Stimulated activated CD8-positive, alpha-beta memory T cell treated with anti-CD3 and anti-CD28 coated beads, Interleukin-4, amount 100 ng/mL, for 48 hours (primary cell): ENCODE measurements around the gene PPP4C.
"Not testable (repeated sequence)": the region's sequence is repeated elsewhere in the genome, so short reads cannot be mapped to it uniquely, and the experiment has no call there.

Experiments used
- DNase-seq: peaks from one replicate; pipeline ENCODE4 v3.0.0-alpha.2; 2020

PPP4C gene

DNA sequence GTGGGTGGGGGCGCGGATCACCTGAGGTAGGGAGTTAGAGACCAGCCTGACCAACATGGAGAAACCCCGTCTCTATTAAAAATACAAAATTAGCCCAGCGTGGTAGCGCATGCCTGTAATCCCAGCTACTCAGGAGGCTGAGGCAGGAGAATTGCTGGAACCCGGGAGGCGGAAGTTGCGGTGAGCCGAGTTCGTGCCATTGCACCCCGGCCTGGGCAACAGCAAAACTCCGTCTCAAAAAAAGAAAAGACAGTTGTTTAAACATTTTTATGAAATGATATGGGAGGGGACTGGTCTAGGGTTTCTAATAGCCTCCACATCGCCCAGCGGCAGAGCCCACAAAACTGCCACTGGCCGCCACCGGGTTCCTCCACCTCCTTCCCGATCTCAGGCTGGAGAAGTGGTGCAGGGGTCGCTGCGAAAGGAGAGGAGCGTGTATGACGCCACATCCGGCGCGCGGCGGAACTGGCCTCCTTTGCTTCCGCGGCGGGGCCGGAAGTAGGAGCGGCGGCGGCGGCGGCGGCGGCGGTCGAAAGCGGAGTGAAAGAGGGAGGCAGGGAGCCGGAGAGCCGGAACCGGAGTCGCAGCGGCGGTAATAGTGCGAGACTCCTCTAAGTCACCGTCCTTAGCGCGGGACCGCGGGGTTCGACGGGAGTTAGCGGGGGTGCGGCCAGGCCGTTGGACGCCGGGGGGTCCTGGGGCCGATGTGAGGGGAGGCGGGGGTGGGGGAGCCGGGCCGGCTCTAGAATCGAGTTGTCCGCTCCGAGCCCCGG is at the start of gene PPP4C:
Gene PPP4C, plus strand, starts transcription at position 492 of the 773 bp plus-strand sequence. CDS start 384 bp downstream, outside the sequence.
- DNase-seq, result peak; percentile 95

DNA sequence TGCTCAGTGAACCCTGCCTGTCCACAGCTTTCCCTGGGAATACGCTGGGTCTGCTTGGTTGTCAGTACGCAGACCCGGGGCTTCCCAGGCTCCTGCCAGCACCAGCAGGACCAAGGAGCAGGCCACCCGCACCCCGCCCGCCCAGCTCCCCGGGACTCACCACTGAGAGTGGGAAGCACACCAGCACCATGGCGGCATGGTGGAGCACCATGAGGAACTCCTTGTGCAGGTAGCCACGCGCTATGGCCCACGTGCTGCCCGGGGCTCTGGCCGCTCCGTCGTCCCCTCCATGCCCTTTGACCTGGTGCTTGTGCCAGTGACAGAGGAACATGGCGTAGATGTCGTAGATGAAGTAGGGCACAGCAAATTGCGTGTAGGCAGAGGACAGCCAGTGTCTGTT is 49.3 kb upstream of the PPP4C start:
- DNase-seq, result no peak

GRCh38 chr16:30027588-30028437 is 48.0 kb upstream of the PPP4C start:
- DNase-seq, result no peak

DNA sequence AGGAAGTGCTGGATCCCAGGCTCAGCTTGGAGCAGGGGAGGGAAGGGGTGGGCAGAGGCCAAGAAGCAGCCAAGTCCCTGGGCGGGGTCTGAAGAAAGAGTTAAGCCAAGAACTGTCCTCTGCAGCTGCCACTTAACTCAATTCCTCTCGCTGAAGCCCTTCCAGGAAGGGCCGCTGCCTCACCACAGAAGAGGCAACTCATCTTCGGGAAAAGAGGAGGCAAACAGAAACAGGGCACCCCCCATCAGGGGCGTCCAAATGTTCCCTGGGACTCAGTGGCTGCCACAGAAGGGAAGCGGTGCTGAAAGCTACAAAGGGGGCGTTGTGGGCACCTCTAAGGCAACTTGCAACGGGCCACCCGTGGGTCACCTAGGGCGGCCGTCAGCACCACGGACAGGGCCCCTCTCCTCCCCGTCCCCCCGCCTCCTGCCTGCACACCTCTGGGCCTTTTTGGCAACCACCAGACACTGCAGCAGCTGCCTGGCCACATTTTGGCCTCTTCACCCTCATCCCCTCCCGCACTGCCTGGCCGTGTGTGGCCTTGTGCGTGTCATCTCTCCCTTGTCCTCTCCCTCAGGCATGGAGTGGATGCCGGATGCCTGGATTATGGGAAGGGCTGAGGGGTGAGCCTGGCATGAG is 47.2 kb upstream of the PPP4C start:
- DNase-seq, result peak; percentile 58

GRCh38 chr16:30030011-30030685 is 45.6 kb upstream of the PPP4C start:
- DNase-seq, result no peak

DNA sequence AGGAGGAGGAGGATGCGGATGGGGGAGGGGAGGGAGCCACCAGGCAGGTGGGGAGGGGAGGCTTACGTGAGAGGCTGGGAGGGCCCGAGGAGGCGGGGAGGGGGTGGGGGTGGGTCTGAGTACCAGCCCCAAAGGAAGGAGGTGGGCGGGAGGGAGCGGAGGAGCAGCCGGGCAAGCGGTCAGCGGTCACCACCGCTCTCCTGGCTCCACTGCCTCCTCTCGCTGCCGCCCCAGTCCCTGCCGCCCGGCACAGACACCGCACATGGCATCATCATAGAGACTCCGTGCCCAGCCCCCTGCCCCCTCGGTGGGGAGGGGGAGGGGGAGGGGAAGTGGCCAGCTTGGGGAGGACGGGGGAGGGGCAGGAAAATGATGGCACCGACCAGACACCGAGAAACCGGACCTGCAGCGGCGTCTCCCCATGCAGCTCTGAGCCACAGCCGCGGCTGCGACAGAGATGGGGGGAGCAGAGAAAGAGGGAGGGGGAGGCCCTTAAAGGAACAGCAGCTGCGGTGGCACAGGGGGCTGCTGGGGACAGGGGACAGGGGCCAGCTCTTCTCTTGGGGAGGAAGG is 44.9 kb upstream of the PPP4C start, which contains the start of gene TLCD3B:
Gene TLCD3B, minus strand, starts transcription at position 431 of the 573 bp plus-strand sequence. CDS start 744 bp downstream, outside the sequence.
- DNase-seq, result no peak

DNA sequence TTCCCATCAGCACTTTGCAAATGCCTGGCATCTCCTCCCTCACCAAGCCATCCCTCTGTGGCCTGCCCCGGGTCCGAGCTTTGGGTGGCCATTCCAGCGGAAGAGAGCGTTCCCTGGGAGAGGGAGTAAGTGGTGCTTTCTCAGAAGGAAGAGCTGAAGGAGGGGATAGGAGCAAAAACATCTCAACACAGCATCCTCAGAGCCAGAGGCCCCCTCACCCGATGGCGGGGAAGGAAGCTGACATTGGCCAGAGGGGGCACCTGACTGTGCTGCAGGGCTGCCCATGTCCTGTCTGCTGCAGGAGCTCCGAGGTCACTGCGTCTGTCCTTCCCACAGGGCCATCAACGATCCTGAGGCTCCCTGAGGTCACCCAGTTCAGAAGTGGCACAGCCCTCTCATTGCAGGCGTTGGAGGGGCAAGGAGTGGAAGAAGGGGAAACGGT is 44.3 kb upstream of the PPP4C start:
- DNase-seq, result no peak

- DNase-seq, result peak; percentile 77
Observed at GRCh38 chr16:30032083-30032819, 43.5 kb upstream of the PPP4C start.

DNA sequence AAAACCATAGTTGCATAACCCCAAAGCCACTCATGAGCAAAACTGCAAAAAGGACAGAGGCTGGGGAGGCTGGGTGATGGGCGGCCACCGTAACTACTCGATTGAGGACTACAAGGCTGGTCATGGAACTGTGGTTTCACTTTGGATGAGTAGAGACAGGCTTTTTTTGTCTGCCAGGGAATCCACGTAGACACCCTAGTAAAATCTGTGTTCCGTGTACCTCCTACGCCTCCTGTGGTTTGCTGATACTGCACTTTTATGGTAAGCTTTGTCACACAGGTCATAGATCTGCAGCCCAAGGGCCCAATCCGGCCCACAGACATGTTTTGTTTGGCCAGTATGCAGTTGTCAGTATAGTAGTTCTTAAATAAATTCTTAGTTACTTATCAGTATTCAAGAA is 42.5 kb upstream of the PPP4C start:
- no peak for DNase-seq

DNA sequence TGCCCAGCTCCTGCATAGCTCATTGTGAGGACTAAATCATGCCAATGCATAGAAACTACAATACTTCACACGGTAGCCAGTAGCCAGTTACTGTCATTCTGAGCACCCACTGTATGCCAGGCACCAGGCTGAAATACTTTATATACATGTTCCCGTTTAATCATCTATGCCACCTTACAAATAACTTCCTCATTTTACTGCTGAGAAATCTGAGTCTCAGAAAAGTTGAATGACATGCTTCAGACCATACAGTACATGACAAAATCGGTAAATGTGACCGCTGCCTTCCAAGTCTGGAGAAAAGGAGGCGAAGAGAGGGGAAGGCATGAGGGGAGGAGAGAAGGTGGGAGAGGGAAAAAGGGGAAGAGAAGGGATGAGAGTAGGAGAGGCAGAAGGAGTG is 35.6 kb upstream of the PPP4C start:
- DNase-seq, result no peak

DNA sequence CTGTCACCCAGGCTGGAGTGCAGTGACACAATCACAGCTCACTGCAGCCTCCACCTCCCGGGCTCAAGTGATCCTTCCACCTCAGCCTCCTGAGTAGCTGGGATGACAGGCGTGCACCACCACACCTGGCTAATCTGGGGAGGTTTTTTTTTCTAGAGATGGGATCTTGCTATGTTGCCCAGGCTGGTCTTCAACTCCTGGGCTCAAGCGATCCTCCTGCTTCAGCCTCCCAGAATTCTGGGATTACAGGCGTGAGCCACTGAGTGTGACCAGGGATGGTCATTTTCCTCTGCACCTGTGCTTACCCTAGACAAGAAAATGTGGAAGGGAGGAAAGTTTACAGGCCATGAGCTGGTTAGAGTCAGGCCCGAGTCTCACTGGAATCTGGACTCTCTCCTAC is 35.1 kb upstream of the PPP4C start:
- not testable (repeated sequence) for DNase-seq

DNA sequence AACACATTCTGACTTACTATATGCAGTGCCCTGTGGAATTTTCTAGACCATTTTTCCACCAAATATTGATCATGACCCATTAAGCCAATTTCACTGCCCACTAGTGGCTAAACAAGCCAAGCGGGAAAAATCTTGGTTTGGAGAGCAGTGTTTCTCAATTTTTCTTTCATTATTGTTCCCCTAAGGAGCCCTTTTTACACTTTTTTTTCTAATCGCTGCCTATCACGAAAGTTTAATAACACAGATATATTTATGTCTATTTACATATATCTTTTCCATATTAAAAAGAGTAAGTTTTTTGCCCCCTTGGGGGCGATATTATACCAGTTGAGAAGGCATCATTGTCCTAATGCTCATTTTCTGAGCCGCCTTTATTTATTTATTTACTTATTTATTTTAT is 34.0 kb upstream of the PPP4C start:
- DNase-seq, result no peak

DNA sequence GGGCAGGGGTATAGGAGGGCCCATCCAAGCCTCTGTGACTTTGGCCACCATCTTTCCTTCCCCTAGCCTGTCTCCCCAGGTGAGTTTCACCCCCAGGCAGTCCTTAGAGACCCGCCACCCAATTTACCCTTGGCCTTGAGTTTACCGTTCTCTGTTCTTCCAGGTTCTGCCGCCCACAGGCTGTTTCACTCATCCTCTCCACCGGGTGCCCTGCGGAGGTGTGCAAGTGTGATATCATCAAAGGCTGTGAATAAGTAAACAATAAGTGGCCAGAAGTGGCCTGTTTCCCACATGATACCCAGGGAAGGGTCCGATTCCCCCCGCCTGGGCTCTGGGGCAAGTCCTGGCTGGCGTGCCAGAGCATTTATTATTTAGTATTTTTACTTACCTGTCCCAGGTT is 29.6 kb upstream of the PPP4C start:
- DNase-seq, result no peak

- DNase-seq, result no peak
Observed at GRCh38 chr16:30046588-30046987, 29.2 kb upstream of the PPP4C start.

DNA sequence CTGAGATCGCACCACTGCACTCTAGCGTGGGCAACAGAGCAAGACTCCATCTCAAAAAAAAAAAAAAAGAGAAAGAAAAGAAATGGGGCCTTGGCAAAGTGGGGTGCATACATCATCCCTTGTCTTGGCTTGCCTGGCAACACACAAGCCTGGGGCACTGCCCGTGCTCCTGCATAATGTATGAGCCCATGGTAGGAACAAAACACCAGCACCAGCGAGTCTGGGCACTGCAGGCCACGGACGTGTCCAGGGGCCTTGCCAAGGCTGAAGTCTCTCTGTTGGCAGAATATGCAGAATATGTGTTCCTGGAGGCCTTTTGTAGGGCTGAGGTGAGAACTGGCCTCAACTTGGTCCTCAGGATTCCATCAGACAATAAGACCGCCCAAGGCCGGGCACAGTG is 25.9 kb upstream of the PPP4C start:
- no peak for DNase-seq

- no peak for DNase-seq
Observed at GRCh38 chr16:30051518-30051917, 24.3 kb upstream of the PPP4C start.

- peak; percentile 98 for DNase-seq
Observed at GRCh38 chr16:30052671-30053372, 23.0 kb upstream of the PPP4C start.

DNA sequence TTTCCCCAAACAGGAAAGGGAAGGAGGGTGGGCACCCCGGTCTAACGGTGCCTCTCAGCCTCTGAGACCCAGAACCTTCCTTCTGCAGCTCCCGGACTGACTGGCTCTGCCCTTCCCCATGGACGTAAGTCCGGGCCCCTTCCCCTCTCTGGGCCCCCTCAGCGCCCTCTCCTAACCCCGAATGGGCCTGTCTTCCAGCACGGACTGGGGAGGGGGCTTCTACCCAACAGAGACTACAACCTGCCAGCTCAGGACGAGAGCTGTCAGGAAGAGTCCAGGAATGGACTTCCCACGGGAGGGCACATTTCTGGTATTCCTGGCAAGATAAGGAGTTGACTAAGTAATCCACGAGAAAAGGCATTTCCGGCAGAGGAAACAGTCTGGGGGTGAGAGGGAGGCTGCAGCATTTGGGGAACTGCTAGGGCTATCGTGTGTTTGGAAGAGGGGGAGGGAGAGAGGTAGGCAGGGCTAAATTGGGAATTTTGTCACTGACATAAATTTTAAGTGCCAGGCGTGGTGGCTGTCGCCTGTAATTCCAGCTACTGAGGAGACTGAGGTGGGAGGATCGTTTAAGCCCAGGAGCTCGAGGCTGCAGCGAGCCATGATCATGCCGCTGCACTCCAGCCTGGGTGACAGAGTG is 22.3 kb upstream of the PPP4C start:
- DNase-seq, result no peak

DNA sequence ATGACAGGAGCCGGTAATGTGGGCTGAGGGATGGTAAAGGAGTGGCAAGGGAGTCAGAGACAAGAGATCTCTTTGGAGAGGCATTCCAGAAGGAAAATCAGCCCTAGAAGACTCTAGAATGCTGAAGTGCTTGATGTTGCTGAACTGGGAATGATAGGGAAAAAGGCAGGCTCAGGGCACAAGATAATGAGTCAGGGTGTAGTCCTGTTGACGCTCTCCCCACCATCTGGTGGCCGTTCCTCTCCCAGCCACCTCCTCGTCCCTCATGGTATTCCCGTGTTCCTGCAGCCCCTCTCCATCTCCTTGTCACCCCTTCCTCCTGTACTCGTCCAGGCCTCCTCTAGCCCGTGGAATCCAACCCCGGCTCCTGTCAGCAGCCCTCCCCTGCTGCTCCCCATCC is 21.3 kb upstream of the PPP4C start:
- DNase-seq, result no peak

DNA sequence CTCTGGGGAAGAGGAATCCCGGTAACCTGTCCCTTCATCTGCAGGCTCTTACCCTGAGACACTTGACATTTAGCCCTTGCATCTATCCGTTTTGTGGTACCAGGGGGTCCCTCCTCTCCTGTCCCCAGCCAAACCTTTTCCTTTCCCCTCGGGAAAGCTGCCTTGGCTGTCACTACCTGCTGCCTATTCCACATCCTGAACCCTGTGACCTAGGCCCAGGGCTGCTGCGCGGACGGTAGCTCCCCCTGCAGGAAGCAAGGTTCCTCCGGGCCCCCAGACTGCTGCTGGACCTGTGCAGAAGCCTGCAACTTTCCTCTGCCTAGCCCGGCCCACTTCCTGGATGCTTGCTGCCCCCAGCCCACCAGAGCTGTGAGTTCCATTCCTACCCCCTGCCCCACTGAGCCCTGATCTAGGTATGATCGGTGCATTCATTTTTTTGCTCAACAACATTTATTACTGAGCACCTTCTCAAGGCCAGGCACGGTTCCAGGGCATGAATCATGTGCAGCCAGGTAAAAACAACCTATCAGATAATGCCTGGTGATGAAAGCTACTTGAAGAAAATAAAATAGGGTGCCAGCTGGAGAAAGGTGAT is 20.7 kb upstream of the PPP4C start:
- peak; percentile 78 for DNase-seq
